Measurements from ENCODE around the gene HYOU1.

DNA sequence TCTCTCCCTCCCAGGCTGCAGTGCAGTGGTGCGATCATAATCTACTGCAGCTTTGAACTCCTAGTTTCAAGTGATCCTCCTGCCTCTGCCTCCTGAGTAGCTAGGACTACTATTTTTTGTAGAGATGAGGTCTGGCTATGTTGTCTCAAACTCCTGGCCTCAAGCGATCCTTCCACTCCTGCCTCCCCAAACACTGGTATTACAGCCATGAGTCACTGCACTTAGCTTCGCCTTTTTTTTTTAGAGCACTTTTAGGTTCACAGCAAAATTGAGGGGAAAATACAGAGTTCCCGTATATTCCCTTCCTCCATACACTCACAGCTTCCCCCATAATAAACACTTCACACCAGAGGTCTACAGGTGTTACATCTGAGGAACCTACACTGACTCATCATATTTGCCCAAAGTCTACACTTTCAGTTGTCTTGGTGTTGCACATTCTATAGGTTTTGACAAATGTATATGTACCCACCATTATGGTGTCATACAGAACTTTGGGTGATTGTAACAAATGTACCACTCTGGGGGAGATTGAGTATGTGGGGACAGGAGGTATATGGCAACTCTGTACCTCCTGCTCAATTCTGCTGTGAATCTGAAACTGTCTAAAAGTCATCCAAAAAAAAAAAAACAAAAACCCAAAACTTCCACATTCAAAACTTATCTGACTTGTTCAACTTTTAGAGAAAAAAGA is 15.0 kb downstream of the HYOU1 start:
- TF ChIP-seq, protein P1, sequence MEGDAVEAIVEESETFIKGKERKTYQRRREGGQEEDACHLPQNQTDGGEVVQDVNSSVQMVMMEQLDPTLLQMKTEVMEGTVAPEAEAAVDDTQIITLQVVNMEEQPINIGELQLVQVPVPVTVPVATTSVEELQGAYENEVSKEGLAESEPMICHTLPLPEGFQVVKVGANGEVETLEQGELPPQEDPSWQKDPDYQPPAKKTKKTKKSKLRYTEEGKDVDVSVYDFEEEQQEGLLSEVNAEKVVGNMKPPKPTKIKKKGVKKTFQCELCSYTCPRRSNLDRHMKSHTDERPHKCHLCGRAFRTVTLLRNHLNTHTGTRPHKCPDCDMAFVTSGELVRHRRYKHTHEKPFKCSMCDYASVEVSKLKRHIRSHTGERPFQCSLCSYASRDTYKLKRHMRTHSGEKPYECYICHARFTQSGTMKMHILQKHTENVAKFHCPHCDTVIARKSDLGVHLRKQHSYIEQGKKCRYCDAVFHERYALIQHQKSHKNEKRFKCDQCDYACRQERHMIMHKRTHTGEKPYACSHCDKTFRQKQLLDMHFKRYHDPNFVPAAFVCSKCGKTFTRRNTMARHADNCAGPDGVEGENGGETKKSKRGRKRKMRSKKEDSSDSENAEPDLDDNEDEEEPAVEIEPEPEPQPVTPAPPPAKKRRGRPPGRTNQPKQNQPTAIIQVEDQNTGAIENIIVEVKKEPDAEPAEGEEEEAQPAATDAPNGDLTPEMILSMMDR (IDR thresholded peaks at IDR 0.05) = no peak
- TF ChIP-seq POLR2A (IDR thresholded peaks at IDR 0.05) = no peak
- no peak for TF ChIP-seq EP300 (IDR thresholded peaks at IDR 0.05)
